GM21723 (cell line): ENCODE results near the gene GALM.
"Not testable (repeated sequence)": the region's sequence is repeated elsewhere in the genome, so short reads cannot be mapped to it uniquely, and the experiment has no call there.

Experiments
- ATAC-seq: cut with Tn5 transposase; IDR thresholded peaks from one replicate; pipeline ENCODE4 v1.9.1; 2021; ENCODE audit warnings: mild to moderate bottlenecking, moderate library complexity; ENCODE audit not compliant: unreplicated experiment

The GALM gene

DNA sequence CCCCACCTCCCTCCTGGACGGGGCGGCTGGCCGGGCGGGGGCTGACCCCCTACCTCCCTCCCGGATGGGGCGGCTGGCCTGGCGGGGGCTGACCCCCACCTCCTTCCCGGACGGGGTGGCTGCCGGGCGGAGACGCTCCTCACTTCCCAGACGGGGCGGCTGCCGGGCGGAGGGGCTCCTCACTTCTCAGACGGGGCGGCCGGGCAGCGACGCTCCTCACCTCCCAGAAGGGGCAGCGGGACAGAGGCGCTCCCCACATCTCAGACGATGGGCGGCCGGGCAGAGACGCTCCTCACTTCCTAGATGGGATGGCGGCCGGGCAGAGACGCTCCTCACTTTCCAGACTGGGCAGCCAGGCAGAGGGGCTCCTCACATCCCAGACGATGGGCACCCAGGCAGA lies 90.0 kb downstream of the GALM start:
- not testable (repeated sequence) for ATAC-seq

- ATAC-seq: no peak
Observed at GRCh38 chr2:38763228-38763627, 97.3 kb downstream of the GALM start.

DNA sequence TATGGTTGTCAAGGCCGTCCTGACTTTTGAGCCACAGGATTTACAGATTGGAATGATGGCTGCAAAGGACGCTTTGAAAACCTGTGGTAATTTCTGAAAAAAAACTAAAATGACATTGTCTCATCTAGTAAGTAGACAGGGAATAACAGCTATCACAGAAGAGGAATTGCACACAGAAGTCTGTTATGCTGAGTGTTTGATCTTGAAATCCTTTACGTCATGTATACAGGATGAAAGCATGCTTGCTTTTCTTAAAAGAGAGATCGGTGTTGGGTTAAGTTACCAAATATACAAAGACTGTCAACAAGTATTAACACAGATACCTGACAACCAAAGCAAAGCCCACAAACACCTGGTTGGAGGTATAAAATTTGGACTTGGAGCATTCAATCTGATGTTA lies 97.8 kb downstream of the GALM start:
- ATAC-seq: no peak

GRCh38 chr2:38765149-38765548 lies 99.2 kb downstream of the GALM start:
- no peak for ATAC-seq

DNA sequence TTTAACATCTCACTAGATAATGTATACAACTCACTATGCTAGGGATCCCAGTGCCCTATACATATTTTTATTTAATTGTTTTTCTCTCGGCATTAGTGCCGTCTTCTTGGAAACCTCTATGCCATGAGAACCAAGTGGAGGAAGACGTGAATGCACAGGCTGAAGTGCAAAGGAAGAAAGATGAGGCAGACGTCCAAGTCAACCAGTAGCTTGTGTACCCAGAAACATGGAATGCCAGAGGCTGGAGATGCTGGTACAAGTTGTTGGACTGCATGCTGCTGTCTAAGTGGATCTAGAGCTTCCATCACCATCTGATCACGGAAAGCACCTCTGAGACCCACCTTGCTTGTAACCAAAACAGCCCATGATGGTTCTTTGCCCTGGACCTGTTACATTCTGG lies 99.6 kb downstream of the GALM start:
- ATAC-seq: no peak

DNA sequence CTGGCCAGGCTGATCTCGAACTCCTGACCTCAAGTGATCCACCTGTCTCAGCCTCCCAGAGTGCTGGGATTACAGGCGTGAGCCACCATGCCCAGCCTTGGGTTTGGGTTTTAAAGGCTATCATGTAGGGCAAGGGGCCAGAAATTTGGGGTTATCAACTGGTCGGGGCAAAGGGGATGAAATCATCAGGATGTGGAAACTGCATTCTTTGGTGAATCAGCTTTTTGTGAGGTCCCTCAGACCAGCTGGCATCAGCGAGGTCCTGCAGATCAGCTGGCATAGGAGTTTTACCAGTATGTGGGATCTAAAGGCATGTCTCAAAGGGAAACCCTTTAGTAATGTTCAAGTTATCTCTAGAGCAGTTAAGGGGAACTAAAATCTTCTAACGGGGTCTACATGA lies 105.7 kb downstream of the GALM start:
- ATAC-seq: no peak

DNA sequence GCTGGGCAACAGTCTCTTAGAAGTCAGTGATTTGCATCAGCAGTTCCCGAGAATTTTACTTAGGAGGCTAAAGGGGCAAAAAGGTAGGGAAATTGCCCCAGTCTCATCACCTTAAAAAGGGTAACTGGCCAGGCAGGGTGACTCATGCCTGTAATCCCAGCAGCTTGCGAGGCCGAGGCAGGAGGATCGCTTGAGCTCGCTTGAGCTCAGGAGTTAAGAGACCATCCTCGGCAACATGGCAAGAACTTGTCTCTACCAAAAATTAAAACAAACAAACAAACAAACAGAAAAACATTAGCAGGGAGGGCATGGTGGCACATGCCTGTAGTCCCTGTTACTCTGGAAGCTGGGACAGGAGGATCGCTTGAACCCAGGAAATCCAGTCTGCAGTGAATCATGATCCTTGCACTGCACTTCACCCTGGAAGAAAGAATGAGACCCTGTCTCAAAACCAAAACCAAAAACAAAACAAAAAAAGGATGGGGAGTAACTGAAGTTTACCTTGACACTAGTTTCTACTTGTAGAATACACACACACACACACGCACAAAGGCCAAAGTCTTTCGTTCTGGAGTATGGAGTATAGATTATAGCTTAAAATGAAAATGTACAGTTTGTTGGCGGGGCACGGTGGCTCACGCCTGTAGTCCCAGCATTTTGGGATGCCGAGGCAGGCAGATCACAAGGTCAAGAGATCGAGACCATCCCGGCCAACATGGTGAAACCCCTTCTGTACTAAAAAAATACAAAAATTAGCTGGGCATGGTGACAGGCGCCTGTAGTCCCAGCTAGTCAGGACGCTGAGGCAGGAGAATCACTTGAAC lies 109.4 kb downstream of the GALM start:
- ATAC-seq: no peak

DNA sequence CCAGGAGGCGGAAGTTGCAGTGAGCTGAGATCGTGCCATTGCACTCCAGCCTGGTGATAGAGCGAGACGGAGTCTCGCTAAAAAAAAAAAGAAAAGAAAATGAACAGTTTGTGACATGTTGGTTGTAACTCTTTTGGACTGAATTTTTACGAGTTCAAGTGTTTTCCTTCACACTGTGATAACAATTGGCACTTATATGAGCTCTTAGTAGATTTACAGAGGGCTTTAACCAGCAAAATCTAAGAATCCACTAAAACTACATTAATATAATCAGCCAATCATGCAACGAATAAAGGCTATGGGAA lies 110.0 kb downstream of the GALM start:
- ATAC-seq: no peak

DNA sequence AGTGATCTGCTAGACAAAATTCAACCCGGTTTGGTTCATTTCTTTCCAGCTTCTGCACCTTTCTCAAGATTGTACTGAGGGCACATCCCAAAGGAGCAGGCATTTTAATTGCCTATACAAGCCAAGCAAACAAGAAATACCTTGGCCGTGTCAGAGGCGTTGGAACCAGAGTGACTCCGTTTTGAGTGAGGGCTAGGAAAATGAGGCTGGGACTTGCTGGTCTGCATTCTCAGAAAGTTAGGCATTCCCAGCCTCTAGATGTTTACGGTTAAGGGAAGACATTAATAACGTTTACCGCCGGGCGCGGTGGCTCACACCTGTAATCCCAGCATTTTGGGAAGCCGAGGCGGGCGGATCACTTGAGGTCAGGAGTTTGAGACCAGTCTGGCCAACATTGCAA lies 110.6 kb downstream of the GALM start:
- ATAC-seq: no peak

DNA sequence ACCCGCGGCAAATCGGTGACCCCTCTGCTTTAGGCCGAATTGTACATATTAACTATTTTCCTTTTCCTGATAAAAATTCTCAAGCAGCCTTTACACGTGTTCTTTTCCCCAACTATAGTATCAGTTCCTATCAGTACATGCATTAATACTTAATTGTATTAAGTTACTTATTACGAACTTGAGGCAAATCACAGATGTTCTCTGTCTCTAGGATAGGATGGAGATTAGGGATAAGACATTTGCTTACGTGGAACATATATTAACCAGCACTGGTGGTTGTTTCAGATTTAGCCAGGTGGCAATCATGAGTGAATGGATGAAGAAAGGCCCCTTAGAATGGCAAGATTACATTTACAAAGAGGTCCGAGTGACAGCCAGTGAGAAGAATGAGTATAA lies 112.8 kb downstream of the GALM start:
- no peak for ATAC-seq

DNA sequence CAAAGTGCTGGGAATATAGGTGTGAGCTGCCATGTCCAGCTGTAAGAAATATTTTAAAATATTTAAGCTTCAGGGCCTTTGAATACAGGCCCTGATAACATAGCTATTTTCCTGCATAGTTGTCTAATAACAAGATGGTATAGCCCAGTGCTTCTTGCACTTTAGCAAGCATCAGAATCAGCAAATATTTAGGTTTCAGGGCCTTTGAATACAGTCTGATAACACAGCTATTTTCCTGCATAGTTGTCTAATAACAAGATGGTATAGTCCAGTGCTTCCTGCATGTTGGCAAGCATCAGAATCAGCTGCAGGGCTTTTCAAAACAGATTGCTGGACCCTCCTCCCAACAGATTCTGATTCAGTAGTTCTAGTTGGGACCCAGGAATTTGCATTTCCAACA lies 117.7 kb downstream of the GALM start:
- ATAC-seq: no peak
